Measurements from ENCODE around the gene PAM.

- TF ChIP-seq CTCF (IDR thresholded peaks at IDR 0.05; ENCODE audit: extremely low read depth in 1 of 2, insufficient read depth in 1 of 2, low read depth in 1 of 2, low read length in 2 of 2) (no peak), JUN (IDR thresholded peaks at IDR 0.05; ENCODE audit: borderline replicate concordance, insufficient read depth, insufficient read length, low read depth) (no peak), MYC (IDR thresholded peaks at IDR 0.05; ENCODE audit: low read depth, low read length) (no peak), POLR2A (IDR thresholded peaks at IDR 0.05; ENCODE audit: low read depth, low read length) (no peak)
These were observed 47.8 kb downstream of the PAM start for GRCh38 chr5:102802708-102803458.
